H1 (cell line): ENCODE results near the gene KCNH1. TPM values are rescaled to one million over a fixed set of nuclear protein-coding genes. Genes with fewer than 3 reads are reported as not detected.

Experiments
- CTCF ChIA-PET: fragments of 300-600 bp; sonication (Branson Sonifier 250); formaldehyde crosslinking; loops from one replicate; lab custom pipeline; 2021; ENCODE audit not compliant: partially characterized antibody; lab: Charles Lee
- POLR2A ChIA-PET: fragments of 300-600 bp; sonication (Branson Sonifier 250); formaldehyde crosslinking; loops from one replicate; lab custom pipeline; 2021; ENCODE audit warnings: inconsistent platforms; ENCODE audit not compliant: partially characterized antibody; lab: Charles Lee
- DNase-seq, 2 experiments: peaks; one replicate each; pipeline versions ENCODE4 v3.0.0 to v3.0.0-alpha.2; 2010 to 2022; ENCODE audit warnings: low spot score in 2 of 2, low read depth in 1 of 2, mixed read lengths in 1 of 2
- FAIRE-seq: peaks from 2 replicates; lab custom pipeline; 2011; peaks lifted over from hg19 to GRCh38; lab: Jason Lieb, UNC
- H2AFZ ChIP-seq: 2 replicates; pipeline ENCODE4 v1.8.1; 2012; ENCODE audit warnings: low read length, inconsistent platforms
- H2AK5ac ChIP-seq: 2 replicates; pipeline ENCODE4 v1.6.1; 2013; ENCODE audit warnings: low read depth, low read length
- H2BK120ac ChIP-seq: replicated peaks from 2 replicates; pipeline ENCODE3; 2013; ENCODE audit warnings: low read depth, low read length, inconsistent platforms
- H2BK12ac ChIP-seq: 2 replicates; pipeline ENCODE4 v1.6.1; 2013; ENCODE audit warnings: low read depth, low read length
- H2BK15ac ChIP-seq: 2 replicates; pipeline ENCODE4 v1.6.1; 2013; ENCODE audit warnings: low read length
- H2BK20ac ChIP-seq: 2 replicates; pipeline ENCODE4 v1.6.1; 2013; ENCODE audit warnings: low read length
- H2BK5ac ChIP-seq: 2 replicates; pipeline ENCODE4 v1.6.1; 2013; ENCODE audit warnings: low read depth, low read length
- H3K14ac ChIP-seq: 2 replicates; pipeline ENCODE4 v1.6.1; 2013; ENCODE audit warnings: inconsistent platforms; ENCODE audit not compliant: insufficient read length
- H3K18ac ChIP-seq: 2 replicates; pipeline ENCODE4 v1.6.1; 2013; ENCODE audit warnings: low read length; ENCODE audit errors: extremely low read depth
- H3K23ac ChIP-seq: 2 replicates; pipeline ENCODE4 v1.6.1; 2013; ENCODE audit warnings: inconsistent platforms; ENCODE audit not compliant: insufficient read length
- H3K23me2 ChIP-seq: 2 replicates; pipeline ENCODE4 v1.6.1; 2013; ENCODE audit warnings: low read depth, low read length
- H3K27ac ChIP-seq: 2 replicates; pipeline ENCODE4 v1.6.1; 2011; ENCODE audit warnings: low read depth, low read length, inconsistent platforms
- H3K27me3 ChIP-seq, 4 experiments: replicated peaks in 1 of 4; 1 replicate in 1 of 4; 2 replicates in 3 of 4; pipeline versions ENCODE4 v1.6.1 to v1.8.1; 2011 to 2013; ENCODE audit warnings: low read length in 3 of 4, mild to moderate bottlenecking in 3 of 4, inconsistent platforms in 2 of 4, mixed read lengths in 2 of 4, moderate library complexity in 1 of 4; ENCODE audit not compliant: control insufficient read depth in 3 of 4, insufficient read depth in 3 of 4; ENCODE audit errors: extremely low read depth in 1 of 4
- H3K36me3 ChIP-seq, 4 experiments: 2 replicates each; pipeline versions ENCODE4 v1.6.1 to v1.8.1; 2011 to 2013; ENCODE audit warnings: mild to moderate bottlenecking in 4 of 4, low read length in 3 of 4, moderate library complexity in 2 of 4, control low read depth in 1 of 4, inconsistent platforms in 1 of 4; ENCODE audit not compliant: insufficient read depth in 4 of 4, control insufficient read depth in 2 of 4
- H3K4ac ChIP-seq: replicated peaks from 2 replicates; pipeline ENCODE3; 2013; ENCODE audit warnings: low read length, low read depth, mixed read lengths, inconsistent platforms; ENCODE audit not compliant: insufficient read length
- H3K4me1 ChIP-seq, 4 experiments: replicated peaks in 1 of 4; 1 replicate in 1 of 4; 2 replicates in 3 of 4; pipeline versions ENCODE4 v1.6.1 to v1.8.1; 2011 to 2013; ENCODE audit warnings: low read length in 3 of 4, inconsistent platforms in 2 of 4, mixed read lengths in 1 of 4; ENCODE audit not compliant: insufficient read depth in 4 of 4, control insufficient read depth in 3 of 4
- H3K4me2 ChIP-seq, 2 experiments: 2 replicates each; pipeline versions ENCODE4 v1.6.1 to v1.8.1; 2011 to 2013; ENCODE audit warnings: low read depth in 2 of 2, low read length in 2 of 2, control low read depth in 1 of 2, inconsistent platforms in 1 of 2, mild to moderate bottlenecking in 1 of 2; ENCODE audit not compliant: insufficient read depth in 1 of 2
- H3K4me3 ChIP-seq, 4 experiments: fragments of 200-600, 300-600 bp in 1 of 4; sonication (generic), shearing (Covaris generic), sonication (Bioruptor Twin) in 1 of 4; 2 replicates each; pipeline versions ENCODE4 v1.5.1 to v1.8.1; 2011 to 2016; ENCODE audit warnings: low read length in 4 of 4, low read depth in 3 of 4, control low read depth in 2 of 4, inconsistent platforms in 2 of 4, mild to moderate bottlenecking in 2 of 4, mixed read lengths in 1 of 4, moderate library complexity in 1 of 4; ENCODE audit not compliant: insufficient read depth in 2 of 4; ENCODE audit errors: extremely low read depth in 1 of 4
- H3K56ac ChIP-seq: replicated peaks from 2 replicates; pipeline ENCODE3; 2013; ENCODE audit warnings: low read depth, mild to moderate bottlenecking, mixed read lengths, low read length, inconsistent platforms; ENCODE audit not compliant: insufficient read length
- H3K79me1 ChIP-seq: 2 replicates; pipeline ENCODE4 v1.6.1; 2013; ENCODE audit warnings: low read depth, low read length, control low read depth
- H3K79me2 ChIP-seq, 2 experiments: 2 replicates each; pipeline versions ENCODE4 v1.6.1 to v1.8.1; 2012 to 2013; ENCODE audit warnings: low read length in 2 of 2, mild to moderate bottlenecking in 2 of 2, inconsistent platforms in 1 of 2; ENCODE audit not compliant: insufficient read depth in 2 of 2, control insufficient read depth in 1 of 2
- H3K9ac ChIP-seq, 4 experiments: replicated peaks in 1 of 4; 1 replicate in 1 of 4; 2 replicates in 3 of 4; pipeline versions ENCODE4 v1.6.1 to v1.8.1; 2011 to 2013; ENCODE audit warnings: low read depth in 3 of 4, low read length in 3 of 4, control low read depth in 2 of 4, mild to moderate bottlenecking in 2 of 4, moderate library complexity in 2 of 4, inconsistent platforms in 1 of 4; ENCODE audit errors: extremely low read depth in 1 of 4
- H3K9me3 ChIP-seq, 2 experiments: 2 replicates each; pipeline versions ENCODE4 v1.6.1 to v1.8.1; 2012 to 2013; ENCODE audit warnings: mild to moderate bottlenecking in 2 of 2, moderate library complexity in 2 of 2, control low read depth in 1 of 2, inconsistent platforms in 1 of 2, low read depth in 1 of 2, low read length in 1 of 2, mixed read lengths in 1 of 2; ENCODE audit not compliant: insufficient read depth in 2 of 2
- H4K20me1 ChIP-seq, 2 experiments: replicated peaks in 1 of 2; 2 replicates each; pipeline versions ENCODE3 to v1.8.1; 2011 to 2013; ENCODE audit warnings: inconsistent platforms in 2 of 2, low read length in 2 of 2, mild to moderate bottlenecking in 1 of 2; ENCODE audit not compliant: insufficient read depth in 2 of 2, control insufficient read depth in 1 of 2
- H4K5ac ChIP-seq: 2 replicates; pipeline ENCODE4 v1.6.1; 2013; ENCODE audit warnings: low read length, low read depth, mixed read lengths, inconsistent platforms; ENCODE audit not compliant: insufficient read length
- H4K8ac ChIP-seq: 2 replicates; pipeline ENCODE4 v1.8.0; 2013; ENCODE audit warnings: mild to moderate bottlenecking, moderate library complexity, low read length, inconsistent platforms; ENCODE audit not compliant: insufficient read depth; ENCODE audit errors: extremely low read depth
- H4K91ac ChIP-seq: replicated peaks from 2 replicates; pipeline ENCODE3; 2013; ENCODE audit warnings: low read length, mixed read lengths, inconsistent platforms; ENCODE audit not compliant: insufficient read length
- ASH2L ChIP-seq: fragments of 200-600, 300-600 bp; sonication (generic); IDR thresholded peaks from one replicate; pipeline ENCODE4 v1.7.1; 2017; ENCODE audit warnings: low read length
- BCL11A ChIP-seq, 2 experiments: IDR thresholded peaks; one replicate each; pipeline ENCODE4 v1.6.1; 2011; ENCODE audit warnings: low read depth in 2 of 2, low read length in 2 of 2, mild to moderate bottlenecking in 2 of 2
- CBX8 ChIP-seq: fragments of 300-800, 300-1000 bp; sonication (generic); IDR thresholded peaks from 2 replicates; pipeline ENCODE4 v1.7.1; 2016; ENCODE audit warnings: low read depth, low read length, borderline replicate concordance
- HDAC2 ChIP-seq, 2 experiments: fragments of 300-600 bp in 1 of 2; sonication (generic) in 1 of 2; IDR thresholded peaks; 2 replicates each; pipeline ENCODE4 v1.6.1; 2011 to 2012; ENCODE audit warnings: low read depth in 2 of 2, low read length in 2 of 2, mild to moderate bottlenecking in 2 of 2, moderate library complexity in 2 of 2, borderline replicate concordance in 1 of 2, inconsistent platforms in 1 of 2
- KDM1A ChIP-seq: fragments of 200-600, 300-600 bp; sonication (generic); IDR thresholded peaks from 2 replicates; pipeline ENCODE4 v1.7.1; 2016; ENCODE audit warnings: mild to moderate bottlenecking, low read length, borderline replicate concordance
- MAFK ChIP-seq: IDR thresholded peaks from 2 replicates; pipeline ENCODE4 v1.6.1; 2012; ENCODE audit warnings: low read depth, mild to moderate bottlenecking, improper control_type of control experiment, low read length
- RFX5 ChIP-seq: IDR thresholded peaks from 2 replicates; pipeline ENCODE4 v1.6.1; 2011; ENCODE audit warnings: low read depth, low read length, improper control_type of control experiment, borderline replicate concordance
- SRF ChIP-seq: IDR thresholded peaks from 2 replicates; pipeline ENCODE4 v1.6.1; 2011; ENCODE audit warnings: mild to moderate bottlenecking, low read depth, low read length, moderate library complexity
- TAF1 ChIP-seq: IDR thresholded peaks from 2 replicates; pipeline ENCODE4 v1.6.1; 2011; ENCODE audit warnings: mild to moderate bottlenecking, low read depth, low read length
- YY1 ChIP-seq: IDR thresholded peaks from 2 replicates; pipeline ENCODE4 v1.6.1; 2011; ENCODE audit warnings: low read depth, mild to moderate bottlenecking, low read length
- WGBS, 2 experiments: shearing (Covaris generic) in 1 of 2; methylation state at CpG; one replicate each; pipeline versions ENCODE4 v1.1.6 to v1.1.7; 2013 to 2015; ENCODE audit warnings: low lambda C conversion rate in 2 of 2, mixed read lengths in 2 of 2, inconsistent platforms in 1 of 2, low coverage in 1 of 2, missing lambda C conversion rate in 1 of 2; ENCODE audit not compliant: insufficient replicate concordance in 2 of 2, insufficient coverage in 1 of 2, insufficient read length in 1 of 2; ENCODE audit errors: extremely low coverage in 1 of 2, missing lambda C conversion rate in 1 of 2; 5-methylcytosine and 5-hydroxymethylcytosine counted together
- polyA plus RNA-seq, 7 experiments: library from polyadenylated mRNA; depleted of rRNA in 3 of 7; stranded (reverse) in 5 of 7; unstranded in 2 of 7; fragments of >200 nt in 5 of 7; fragments of 200-250 nt in 2 of 7; gene quantifications; 1 replicate in 5 of 7; 2 replicates in 1 of 7; 4 replicates in 1 of 7; pipeline versions ENCODE4 v1.2.1 to v1.2.3, GENCODE V29; 2011 to 2013; ENCODE audit warnings: missing spikeins in 2 of 7, mixed read lengths in 2 of 7
- total RNA-seq: library from RNA; stranded (reverse); fragmentation: NEBNext Ultra II Directional; extraction: Animal tissue kit (Norgen Biotek cat#: 25700); gene quantifications from 2 replicates; pipeline ENCODE4 v1.2.1, GENCODE V29; 2021
- TF ChIP-seq, protein P1 (sequence below), 3 experiments: IDR thresholded peaks; 1 replicate in 2 of 3; 2 replicates in 1 of 3; pipeline versions ENCODE4 v1.5.1 to v1.6.1; 2011; ENCODE audit warnings: low read length in 3 of 3, mild to moderate bottlenecking in 3 of 3, inconsistent platforms in 2 of 3, low read depth in 1 of 3, moderate library complexity in 1 of 3; ENCODE audit not compliant: insufficient read depth in 1 of 3; ENCODE audit errors: control extremely low read depth in 1 of 3
- TF ChIP-seq, protein P2 (sequence below): IDR thresholded peaks from 2 replicates; pipeline ENCODE4 v1.6.1; 2011; ENCODE audit warnings: low read depth, mild to moderate bottlenecking, low read length; ENCODE audit not compliant: insufficient read depth

The KCNH1 gene
- total and polyA plus RNA-seq, 2 of the 8 experiments (the other 6 are each of a cell fraction or from before 2014, with no cell fraction given), result 0.27 to 0.34 TPM

DNA sequence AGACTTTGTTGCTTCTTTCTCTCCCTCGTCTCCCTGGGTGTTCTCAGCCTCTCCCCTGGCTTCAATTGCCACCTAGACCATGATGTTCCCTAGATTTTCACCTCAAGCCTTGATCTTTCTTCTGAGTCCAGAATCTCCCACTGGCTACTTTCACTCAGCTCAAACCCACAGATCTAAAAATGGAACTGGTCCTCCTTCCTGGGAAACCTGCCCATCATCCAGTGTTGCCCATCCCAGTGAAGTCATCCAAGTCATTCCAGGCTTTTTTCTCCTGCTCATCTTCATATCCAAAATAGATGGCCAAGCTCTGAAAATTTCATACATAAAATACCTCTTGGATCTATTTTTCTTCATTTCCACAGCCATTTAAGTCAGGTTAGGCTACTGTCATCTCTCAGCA lies 347.4 kb downstream of the KCNH1 start:
- WGBS, 2 experiments, result 82% methylated on average over 1 of the region's 1 CpG; no CpG with 5 or more reads in 1 of the 2 experiments
- H3K23me2 ChIP-seq, result no peaks in the 10 kb centered on the region
- TF ChIP-seq CBX8 (no peak), MAFK (no peak), SRF (no peak), RFX5 (no peak), KDM1A (no peak), YY1 (no peak), ASH2L (no peak), HDAC2 (IDR thresholded peaks at IDR 0.05; ENCODE audit: borderline replicate concordance in 1 of 2, low read depth in 2 of 2, low read length in 2 of 2) (no peak), TAF1 (no peak), BCL11A (IDR thresholded peaks at IDR 0.05; ENCODE audit: low read depth in 2 of 2, low read length in 2 of 2) (no peak)
- TF ChIP-seq, protein P1, sequence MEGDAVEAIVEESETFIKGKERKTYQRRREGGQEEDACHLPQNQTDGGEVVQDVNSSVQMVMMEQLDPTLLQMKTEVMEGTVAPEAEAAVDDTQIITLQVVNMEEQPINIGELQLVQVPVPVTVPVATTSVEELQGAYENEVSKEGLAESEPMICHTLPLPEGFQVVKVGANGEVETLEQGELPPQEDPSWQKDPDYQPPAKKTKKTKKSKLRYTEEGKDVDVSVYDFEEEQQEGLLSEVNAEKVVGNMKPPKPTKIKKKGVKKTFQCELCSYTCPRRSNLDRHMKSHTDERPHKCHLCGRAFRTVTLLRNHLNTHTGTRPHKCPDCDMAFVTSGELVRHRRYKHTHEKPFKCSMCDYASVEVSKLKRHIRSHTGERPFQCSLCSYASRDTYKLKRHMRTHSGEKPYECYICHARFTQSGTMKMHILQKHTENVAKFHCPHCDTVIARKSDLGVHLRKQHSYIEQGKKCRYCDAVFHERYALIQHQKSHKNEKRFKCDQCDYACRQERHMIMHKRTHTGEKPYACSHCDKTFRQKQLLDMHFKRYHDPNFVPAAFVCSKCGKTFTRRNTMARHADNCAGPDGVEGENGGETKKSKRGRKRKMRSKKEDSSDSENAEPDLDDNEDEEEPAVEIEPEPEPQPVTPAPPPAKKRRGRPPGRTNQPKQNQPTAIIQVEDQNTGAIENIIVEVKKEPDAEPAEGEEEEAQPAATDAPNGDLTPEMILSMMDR (IDR thresholded peaks at IDR 0.05; ENCODE audit: control extremely low read depth in 1 of 3, insufficient read depth in 1 of 3, low read depth in 1 of 3, low read length in 3 of 3), result no peak
- TF ChIP-seq, protein P2, sequence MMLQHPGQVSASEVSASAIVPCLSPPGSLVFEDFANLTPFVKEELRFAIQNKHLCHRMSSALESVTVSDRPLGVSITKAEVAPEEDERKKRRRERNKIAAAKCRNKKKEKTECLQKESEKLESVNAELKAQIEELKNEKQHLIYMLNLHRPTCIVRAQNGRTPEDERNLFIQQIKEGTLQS, result no peak

More for the DNA sequence above, 347.4 kb downstream of the KCNH1 start:
- Histone ChIP-seq H3K4ac (no peak overlapping the region), H3K18ac (no peak overlapping the region), H4K91ac (no peak overlapping the region), H3K23ac (no peak overlapping the region), H2BK20ac (no peak overlapping the region), H3K79me1 (no peaks in the 10 kb centered on the region), H2AK5ac (no peak overlapping the region), H4K20me1 (no peaks in the 10 kb centered on the region), H2BK120ac (no peak overlapping the region), H3K27ac (no peak overlapping the region), H3K14ac (no peak overlapping the region), H3K4me3 (no peak overlapping the region), H3K4me2 (no peak overlapping the region), H3K36me3 (no peaks in the 10 kb centered on the region; a peak in 1 of 8 replicates), H3K9ac (no peak overlapping the region), H4K8ac (no peak overlapping the region), H2BK12ac (no peak overlapping the region), H4K5ac (no peak overlapping the region), H3K27me3 (no peaks in the 10 kb centered on the region), H3K56ac (no peak overlapping the region), H2BK15ac (no peak overlapping the region), H2BK5ac (no peak overlapping the region), H3K4me1 (no peaks in the 10 kb centered on the region), H2AFZ (no peak overlapping the region), H3K9me3 (no peaks in the 10 kb centered on the region), H3K79me2 (no peaks in the 10 kb centered on the region)
- CTCF ChIA-PET, result no interaction called here
- FAIRE-seq, result no peak
- POLR2A ChIA-PET, result no interaction called here
- DNase-seq, result no peak
